ENCODE measurements around the gene SDK2.

SDK2 gene

DNA sequence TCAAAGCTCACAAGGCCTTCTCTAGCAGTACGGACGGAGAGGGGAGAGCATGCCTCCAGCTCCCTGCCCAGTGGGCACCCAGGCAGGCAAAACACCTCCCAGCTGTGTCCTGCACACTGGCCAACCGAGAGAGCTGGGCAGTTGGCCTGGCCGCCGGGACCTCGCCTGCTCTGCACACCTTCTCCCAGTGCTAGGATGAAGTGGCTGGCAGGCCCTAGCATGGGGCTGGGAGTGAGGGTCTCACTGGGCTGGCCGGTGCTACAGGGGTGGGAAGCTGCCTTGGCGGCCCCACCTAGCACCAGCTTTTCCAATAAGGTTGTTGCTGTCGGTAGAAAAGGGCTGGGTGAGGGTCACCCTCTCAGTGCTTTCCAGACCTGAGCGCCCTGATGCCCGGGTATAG is 60.2 kb downstream of the SDK2 start:
- no peak for DNase-seq

DNA sequence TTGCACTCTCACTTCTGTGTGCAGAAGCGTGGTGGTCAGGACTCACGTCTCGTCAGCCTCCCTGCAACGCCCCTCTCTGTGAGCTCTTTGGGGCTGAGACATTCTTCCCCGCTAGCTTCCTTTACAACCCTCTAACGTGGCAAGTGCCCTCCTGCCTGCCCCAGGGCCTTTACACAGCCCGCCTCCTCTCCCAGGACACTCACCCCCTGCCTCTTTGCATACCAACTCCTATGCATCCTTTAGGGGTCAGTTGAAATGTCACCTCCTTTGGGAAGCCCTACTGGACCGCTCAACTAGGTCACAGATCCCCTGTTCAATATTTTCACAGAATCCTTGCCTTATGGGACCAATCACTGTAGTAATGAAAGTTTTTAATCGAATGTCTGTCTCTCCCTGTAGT is 61.4 kb downstream of the SDK2 start:
- no peak for DNase-seq

- DNase-seq, result no peak
Measured at GRCh38 chr17:73582359-73582758, 61.9 kb downstream of the SDK2 start.

GRCh38 chr17:73581379-73581778 is 62.9 kb downstream of the SDK2 start:
- DNase-seq, result no peak

GRCh38 chr17:73580073-73580710 is 64.1 kb downstream of the SDK2 start:
- DNase-seq, result no peak

- DNase-seq, result no peak
Measured at GRCh38 chr17:73576556-73577098, 67.6 kb downstream of the SDK2 start.

DNA sequence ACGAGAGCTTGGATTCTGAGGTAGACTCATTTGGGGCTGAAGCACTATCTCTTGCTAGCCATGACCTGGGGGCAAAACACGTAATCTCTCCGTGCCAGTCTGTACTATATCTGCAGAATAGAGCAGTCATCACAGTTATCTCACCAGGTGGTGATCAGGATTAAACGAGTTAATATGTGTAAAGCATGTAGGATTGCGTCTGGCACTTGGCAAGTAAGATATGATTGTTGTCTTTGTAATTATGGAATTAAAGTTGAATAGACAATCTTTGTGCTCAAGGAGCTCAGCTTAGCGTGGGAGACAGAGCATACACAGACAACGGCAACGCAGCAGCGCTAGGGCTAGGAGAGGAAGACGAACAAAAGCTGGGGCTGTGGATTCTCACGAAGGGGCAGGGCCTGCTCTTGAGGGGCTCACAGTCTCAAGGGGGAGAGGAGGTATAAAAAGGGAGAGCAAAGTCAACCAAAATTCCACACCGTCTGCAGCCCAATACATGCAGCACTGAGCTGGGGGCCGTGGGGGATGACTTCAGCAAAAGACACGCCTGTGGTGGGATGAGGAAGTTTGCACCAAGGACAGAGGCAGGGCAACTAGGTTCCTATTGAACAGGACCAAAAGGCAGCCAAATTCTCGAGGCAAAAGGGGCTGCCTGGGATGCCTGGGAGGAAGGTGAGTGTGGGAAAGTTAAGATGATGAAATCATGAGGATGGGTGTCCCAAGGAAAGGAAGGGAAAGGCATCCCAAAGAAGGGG is 68.6 kb downstream of the SDK2 start:
- no peak for DNase-seq

DNA sequence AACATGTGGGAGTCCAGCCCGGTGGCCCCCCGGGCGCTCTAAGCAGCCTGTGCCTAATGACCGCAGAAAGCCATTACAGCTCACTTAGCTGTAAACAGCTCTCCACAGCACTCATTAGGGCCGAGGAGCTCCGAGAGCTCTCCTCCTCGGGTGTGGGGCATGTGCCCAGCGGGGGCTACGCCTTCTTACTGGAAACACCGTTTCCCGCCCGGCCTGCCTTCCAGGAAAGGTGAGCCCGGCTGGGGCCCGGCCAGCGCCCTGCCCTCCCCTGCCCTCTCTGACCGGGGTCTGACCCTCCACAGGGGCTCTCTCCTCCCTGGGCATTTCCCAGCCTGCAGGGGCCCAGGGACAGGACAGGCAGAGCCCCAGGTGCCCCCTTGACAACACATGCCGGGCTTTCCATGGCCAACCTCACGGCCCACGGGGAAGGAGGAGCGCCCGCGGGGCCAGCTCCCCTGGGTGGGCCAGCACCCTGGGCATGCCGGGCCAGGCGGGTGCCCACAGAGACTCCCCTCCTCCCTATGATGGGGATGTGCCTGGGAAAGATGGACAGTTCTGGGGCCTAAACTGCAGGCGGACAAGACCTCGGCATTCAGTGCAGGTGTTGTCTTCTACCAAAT is 72.6 kb downstream of the SDK2 start:
- peak; percentile 46 to 65 for DNase-seq

DNA sequence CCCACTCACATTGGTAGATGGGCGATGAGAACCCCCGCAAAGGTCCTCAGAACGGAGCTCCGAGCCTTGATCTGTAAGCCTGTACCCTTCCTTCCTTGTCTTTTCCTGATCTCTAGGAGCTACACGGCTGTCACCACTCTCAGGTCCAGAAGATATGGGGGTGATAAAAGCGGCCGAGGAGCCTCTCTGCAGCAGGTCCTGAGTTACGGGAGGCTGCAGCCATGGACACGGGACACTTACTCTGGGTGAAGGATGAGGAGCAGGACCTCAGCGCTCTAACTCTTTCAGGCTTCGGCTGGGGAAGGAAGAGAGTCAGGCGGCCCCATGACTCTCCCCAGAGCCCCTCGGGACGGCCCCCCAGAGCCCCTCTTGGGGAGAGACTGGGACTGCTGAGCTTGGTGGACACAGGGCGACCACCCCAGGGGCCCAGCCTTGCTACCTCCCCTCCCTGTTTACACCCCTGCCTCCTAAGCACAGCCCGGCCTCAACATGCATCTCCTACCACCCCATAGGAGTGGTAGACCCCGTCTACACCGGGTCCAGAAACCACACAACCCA is 74.4 kb downstream of the SDK2 start:
- no peak for DNase-seq

DNA sequence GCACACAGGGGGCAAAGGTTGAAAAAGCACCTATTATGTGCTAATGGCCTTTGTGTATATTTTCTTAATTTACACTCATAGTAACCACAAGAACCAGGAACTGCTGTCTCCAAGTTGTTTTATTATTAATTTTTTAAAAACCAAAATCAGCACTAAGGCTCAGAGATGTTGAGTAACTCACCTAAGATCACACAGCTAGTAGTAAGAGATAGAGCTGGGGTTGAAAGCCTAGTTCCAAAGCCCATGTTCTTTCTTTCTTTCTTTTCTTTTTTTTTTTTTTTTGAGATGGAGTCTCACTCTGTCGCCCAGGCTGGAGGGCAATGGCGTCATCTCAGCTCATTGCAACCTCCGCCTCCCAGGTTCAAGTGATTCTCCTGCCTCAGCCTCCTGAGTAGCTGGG is 75.3 kb downstream of the SDK2 start:
- no peak for DNase-seq

DNA sequence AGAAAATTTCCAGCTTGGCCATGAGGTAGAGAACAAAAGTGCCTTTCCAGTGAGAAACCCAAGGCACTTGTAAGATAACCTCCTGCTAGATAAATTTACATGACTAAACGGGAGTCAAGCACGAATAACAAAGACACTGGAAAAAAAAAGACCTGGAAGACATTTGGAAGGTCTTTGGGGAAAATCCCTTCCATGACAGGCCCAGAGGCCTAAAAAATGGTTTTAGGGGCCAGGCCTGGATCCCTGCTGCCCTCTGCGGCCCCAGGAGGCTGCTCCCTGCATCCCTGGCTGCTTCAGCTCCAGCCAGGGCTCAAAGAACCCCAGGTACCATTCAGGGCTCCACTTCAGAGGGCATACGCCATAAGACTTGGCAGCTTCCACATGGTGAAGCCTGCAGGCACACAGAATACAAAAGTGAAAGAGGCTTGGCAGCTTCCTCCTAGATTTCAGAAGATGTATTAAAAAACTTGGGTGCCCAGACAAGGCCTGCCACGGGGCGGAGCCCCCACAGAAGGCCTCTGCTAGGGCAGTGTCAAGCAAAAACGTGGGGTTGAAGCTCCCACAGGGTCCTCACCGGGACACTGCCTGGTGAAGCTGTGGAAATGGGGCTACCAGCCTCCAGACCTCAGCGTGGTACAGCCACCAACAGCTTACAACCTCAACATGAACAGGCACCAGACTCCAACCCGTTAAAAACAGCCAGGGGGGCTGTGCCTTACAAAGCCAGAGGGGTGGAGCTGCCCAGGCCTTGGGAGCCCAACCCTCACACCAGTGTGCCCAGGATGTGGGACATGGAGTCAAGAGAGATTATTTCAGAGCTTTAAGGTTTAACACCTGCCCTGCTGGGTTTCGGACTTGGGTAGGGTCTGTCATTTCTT is 77.1 kb downstream of the SDK2 start:
- no peak for DNase-seq

DNA sequence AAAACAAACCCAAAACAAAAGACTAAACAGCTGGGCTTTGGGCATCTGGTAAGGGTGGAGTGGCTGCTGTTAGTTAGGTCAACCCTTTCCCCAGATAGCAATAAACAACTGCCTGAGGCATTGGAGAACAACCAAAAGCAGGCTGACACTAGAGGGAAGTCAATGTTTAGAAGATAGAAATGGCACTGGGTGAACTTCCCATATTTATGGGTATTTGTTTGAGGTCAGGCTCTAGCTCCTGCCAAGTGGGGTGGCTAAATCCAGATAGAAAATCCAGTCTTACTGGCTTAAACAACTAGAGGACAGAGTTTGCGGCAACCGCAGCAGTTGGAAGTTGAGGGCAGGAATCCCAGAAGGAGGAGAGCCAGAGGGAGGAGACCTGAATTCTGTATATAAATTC is 79.4 kb downstream of the SDK2 start:
- no peak for DNase-seq

DNA sequence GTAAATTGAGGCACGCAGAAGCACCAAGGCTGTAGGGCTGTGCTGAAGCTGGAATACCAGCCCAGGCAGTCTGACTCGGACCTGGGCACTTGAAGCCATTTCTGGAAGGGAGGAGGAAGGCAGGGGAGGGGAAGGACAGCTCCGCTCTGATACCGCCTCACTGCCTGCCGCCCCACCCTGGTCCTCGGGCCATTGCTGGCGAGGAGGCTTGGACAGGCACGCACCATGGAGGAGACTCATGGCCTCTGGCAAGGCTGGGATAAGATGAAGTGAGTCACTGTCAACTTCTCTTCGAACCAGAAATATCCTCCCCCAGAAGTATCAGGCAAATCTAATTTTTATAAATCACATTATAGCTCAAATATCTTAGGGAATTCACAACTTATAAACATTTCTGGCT is 81.3 kb downstream of the SDK2 start:
- DNase-seq, result no peak

GRCh38 chr17:73561111-73561510 is 83.1 kb downstream of the SDK2 start:
- DNase-seq, result no peak

- DNase-seq, result no peak
Measured at GRCh38 chr17:73560661-73561060, 83.6 kb downstream of the SDK2 start.

DNA sequence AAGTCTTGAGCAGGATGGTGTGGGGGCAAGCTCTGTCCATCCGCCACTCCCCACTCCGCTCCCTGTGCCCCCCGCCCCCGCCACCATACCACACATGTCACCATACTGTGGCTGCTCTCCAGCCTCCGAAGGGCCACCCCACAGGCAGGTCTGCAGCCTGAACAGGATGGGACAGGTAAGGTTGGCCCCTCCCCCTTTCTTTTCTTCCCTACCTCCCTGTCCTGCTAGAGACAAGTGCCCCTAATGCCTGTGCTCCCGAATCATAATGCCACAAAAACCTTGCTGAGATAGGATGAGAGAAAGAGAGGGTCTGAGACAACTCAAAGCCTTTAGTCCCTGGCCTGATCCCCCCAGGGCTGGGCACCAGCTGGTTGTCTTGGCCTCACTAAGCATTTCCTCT is 84.7 kb downstream of the SDK2 start:
- DNase-seq, result no peak

DNA sequence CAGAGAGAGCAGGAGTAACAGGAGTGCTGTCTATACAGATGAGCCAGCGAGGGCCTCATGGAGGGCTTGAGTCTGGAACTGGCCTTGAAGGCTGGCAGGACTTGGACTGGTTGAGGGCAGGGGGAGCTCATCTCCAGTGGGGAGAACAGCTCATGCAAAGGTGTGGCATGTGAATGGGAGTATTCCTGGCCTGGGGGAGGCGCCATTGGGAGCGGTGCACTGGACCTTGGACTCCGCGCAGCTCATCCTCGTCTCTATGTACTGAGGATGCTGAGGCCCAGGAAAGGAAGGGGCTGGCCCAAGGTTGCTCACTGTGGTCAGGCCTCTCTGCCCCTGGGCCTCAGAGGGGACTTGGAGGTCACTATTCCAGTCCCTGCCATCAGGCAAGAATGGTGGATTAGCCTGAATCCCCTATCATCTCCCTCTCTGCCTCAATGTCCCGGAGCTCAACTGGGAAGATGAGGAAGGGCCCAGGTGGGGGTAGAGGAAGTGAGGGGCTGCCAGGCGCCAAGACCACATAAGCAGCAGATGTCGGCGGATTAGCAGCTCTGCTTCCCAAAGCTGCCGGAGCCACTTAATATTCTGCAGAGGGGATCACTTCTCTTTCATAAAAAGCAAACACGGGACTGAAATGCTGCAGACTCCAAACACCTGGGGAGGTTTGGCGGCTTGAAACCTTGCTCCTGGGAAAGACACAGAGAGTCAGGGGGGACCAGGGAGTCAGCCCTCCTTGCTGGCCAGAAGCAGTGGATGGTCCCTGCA is 88.9 kb downstream of the SDK2 start:
- DNase-seq, result no peak

GRCh38 chr17:73554498-73554897 is 89.7 kb downstream of the SDK2 start:
- DNase-seq, result no peak

DNA sequence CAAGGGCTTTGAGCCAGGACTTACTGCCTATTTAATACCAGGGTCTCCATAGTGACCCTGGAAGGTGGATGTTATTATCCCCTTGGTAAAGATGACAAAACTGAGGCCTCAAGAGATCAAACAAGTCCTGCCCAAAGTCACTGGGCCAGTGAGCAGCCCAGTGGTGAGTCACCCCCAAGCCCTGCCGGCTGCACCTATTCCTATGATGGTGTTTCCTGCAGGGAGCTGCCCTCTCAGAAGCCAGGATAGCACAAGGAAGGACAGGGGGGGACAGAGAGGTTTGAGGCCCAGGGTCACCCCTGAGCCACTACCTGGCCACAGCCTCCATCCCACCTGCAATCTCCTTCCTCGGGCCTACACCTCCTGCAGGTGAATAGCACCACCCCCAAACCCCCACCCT is 90.9 kb downstream of the SDK2 start:
- DNase-seq, result no peak

DNA sequence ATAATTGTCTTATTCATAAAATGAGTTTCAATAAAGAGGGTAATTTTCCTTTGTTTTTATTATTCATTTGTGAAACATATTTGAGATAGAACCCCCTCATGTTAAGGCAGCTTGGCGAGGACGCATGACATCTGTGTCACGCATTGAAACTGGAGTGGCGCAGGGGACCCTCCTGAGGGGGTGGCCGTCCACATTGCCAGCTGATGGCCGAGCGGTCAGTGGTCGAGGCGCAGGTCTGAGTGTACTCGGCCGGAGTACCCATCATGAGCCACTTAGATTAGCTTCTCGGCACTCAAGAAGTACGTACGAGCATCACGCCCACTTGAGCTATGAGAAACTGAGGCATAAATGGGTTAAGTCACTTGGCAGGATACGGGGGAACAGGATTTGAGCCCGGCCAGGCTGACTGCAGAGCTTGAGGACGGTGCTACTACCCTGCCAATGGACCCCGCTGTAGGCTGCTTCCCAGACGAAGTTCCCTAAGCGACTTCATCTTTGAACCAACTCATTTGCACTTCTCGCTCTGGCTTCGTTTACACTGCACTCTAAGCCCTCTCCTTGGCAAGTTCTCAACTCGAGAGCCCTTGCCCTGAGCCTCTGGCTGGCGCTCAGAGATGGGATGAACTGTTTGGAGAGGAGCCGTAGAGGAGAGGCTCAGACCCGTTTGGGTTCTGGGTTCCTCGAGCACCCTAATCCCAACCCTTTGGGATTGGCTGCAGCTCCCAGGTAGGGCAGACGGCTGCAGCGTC is 91.8 kb downstream of the SDK2 start:
- peak; percentile 30 to 48 for DNase-seq

DNA sequence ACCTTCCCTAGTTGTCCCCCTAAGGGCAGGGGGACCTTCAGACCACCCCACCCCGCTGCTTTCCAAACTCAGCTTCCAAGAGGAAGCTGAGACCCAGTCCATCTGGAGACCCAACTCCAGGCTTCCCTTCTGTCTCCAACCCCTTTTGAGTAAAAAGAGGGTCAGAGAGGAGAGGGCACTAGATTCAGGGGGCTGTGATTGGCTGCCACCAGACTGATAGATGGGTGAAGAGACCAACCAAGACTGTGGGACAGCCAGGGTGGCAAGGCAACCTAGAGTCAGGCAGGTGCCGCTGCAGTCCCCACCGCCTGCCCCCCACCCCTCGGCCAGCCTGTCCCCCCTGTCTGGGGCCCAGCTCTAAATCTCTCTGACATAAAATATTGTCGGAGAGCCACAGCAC is 92.5 kb downstream of the SDK2 start:
- DNase-seq, result peak; percentile 28 to 40
